SK-MEL-5 (cell line): Measurements from ENCODE around the gene LYPD3. TPM values are rescaled to one million over a fixed set of nuclear protein-coding genes. Genes with fewer than 3 reads are reported as not detected.

ENCODE experiments used
- DNase-seq: peaks from one replicate; pipeline ENCODE4 v3.0.0-alpha.2; 2016; ENCODE audit warnings: low read depth, low spot score
- in situ Hi-C: cut with HindIII; loops from 2 replicates; pipeline ENCODE4 v1.10.0; 2016; ENCODE audit warnings: low sequenced_read_pairs, high pct_unique_total_duplicates, low pct_unique_long_range_greater_than_20kb
- total RNA-seq: library from RNA; depleted of rRNA; stranded (reverse); fragments of >200 nt; shearing (Covaris generic); gene quantifications from 2 replicates; pipeline ENCODE4 v1.2.3, GENCODE V29; 2014; rRNA removed

Gene LYPD3
- total RNA-seq, 1 experiment from 2014 or later: 0.18 TPM

- no peak for DNase-seq
- in situ Hi-C loops: no loop called here
These were observed 41.6 kb downstream of the LYPD3 start for GRCh38 chr19:43423779-43424178.

DNA sequence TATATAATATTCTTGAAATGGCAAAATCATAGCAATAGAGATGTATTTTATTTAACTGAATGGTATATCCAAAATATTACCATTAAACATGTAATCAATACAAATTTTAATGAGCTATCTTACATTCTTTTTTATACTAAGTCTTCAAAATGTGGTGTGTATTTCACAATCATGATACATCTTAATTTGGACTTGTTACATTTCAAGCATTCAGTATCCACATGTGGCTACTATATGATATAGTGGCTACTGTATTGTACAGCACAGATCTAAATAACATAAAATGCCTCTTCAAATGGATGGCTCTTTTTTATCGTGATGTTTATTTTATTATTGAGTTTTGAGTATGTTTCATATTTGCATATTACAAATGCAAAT is 42.7 kb downstream of the LYPD3 start:
- DNase-seq: no peak
- in situ Hi-C loops: no loop called here

GRCh38 chr19:43422000-43422688 is 43.3 kb downstream of the LYPD3 start:
- DNase-seq: no peak
- in situ Hi-C loops: no loop called here

GRCh38 chr19:43420954-43421353 is 44.5 kb downstream of the LYPD3 start:
- no peak for DNase-seq
- in situ Hi-C loops: no loop called here

- DNase-seq: no peak
- in situ Hi-C loops: no loop called here
These were observed 48.3 kb downstream of the LYPD3 start for GRCh38 chr19:43416951-43417623.

- DNase-seq: no peak
- in situ Hi-C loops: no loop called here
These were observed 50.9 kb downstream of the LYPD3 start, which contains the start of gene TEX101 for GRCh38 chr19:43414554-43414953. TEX101 (plus strand) TSS chr19:43414890; CDS start chr19:43415920, 1,030 bp downstream.

DNA sequence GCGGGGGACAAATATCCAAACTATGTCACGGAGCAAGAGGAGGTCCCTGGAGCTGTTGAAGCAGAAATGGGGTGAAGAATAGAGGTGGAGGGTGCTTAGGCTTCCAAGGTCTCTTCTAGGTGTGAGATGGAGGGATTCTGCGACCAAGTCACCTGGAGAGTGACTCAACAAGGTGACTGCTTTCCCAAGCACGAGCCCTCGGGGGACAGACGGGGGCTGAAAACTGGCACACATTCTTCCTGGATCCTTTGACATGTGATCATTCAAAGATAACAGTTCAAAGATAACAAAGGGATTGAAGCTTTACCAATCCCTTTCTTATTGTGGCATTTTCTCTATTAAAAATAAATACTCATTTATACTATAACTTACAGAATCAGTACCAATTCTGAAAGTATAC is 53.0 kb downstream of the LYPD3 start:
- in situ Hi-C loops: no loop called here
- DNase-seq: no peak

Other genes with a start within 250 kb of the LYPD3 start
- 0.40 TPM in 1 of 2 replicates, not detected in the other for gene PSG9, start 196.1 kb downstream of the LYPD3 start, total RNA-seq
- gene CD177, start 111.9 kb downstream of the LYPD3 start, total RNA-seq: 0.24 TPM in 1 of 2 replicates, not detected in the other
- not detected in 2 replicates for gene TEX101, start 50.7 kb downstream of the LYPD3 start, total RNA-seq
- gene PHLDB3, start 39.1 kb upstream of the LYPD3 start, total RNA-seq: 18.6 and 19.5 TPM in 2 replicates
- 39.4 and 43.6 TPM in 2 replicates for gene ETHE1, start 61.6 kb upstream of the LYPD3 start, total RNA-seq
- gene ZNF575, start 67.6 kb upstream of the LYPD3 start, total RNA-seq: not detected in 2 replicates
- 12.2 and 13.2 TPM in 2 replicates for gene XRCC1, start 109.9 kb upstream of the LYPD3 start, total RNA-seq
- not detected in 2 replicates for gene PINLYP, start 110.2 kb upstream of the LYPD3 start, total RNA-seq
- 18.7 and 20.8 TPM in 2 replicates for gene IRGQ, start 130.5 kb upstream of the LYPD3 start, total RNA-seq
- gene ZNF576, start 131.0 kb upstream of the LYPD3 start, total RNA-seq: 10.5 and 12.7 TPM in 2 replicates
- not detected in 2 replicates for gene SRRM5, start 146.5 kb upstream of the LYPD3 start, total RNA-seq
- gene ZNF428, start 154.0 kb upstream of the LYPD3 start, total RNA-seq: 44.6 and 47.2 TPM in 2 replicates
- 13.1 and 13.2 TPM in 2 replicates for gene CADM4, start 174.2 kb upstream of the LYPD3 start, total RNA-seq
- gene PLAUR, start 204.6 kb upstream of the LYPD3 start, total RNA-seq: 3.5 and 5.5 TPM in 2 replicates